SH-SY5Y (cell line): ENCODE measurements around the gene ARHGEF11.

ENCODE experiments used
- GATA2 ChIP-seq: IDR thresholded peaks from 2 replicates; pipeline ENCODE4 v1.6.1; 2011; ENCODE audit warnings: mild to moderate bottlenecking, low read depth, low read length
- GATA3 ChIP-seq: IDR thresholded peaks from 2 replicates; pipeline ENCODE4 v1.6.1; 2011; ENCODE audit warnings: low read depth, mild to moderate bottlenecking, low read length, moderate library complexity

The ARHGEF11 gene

DNA sequence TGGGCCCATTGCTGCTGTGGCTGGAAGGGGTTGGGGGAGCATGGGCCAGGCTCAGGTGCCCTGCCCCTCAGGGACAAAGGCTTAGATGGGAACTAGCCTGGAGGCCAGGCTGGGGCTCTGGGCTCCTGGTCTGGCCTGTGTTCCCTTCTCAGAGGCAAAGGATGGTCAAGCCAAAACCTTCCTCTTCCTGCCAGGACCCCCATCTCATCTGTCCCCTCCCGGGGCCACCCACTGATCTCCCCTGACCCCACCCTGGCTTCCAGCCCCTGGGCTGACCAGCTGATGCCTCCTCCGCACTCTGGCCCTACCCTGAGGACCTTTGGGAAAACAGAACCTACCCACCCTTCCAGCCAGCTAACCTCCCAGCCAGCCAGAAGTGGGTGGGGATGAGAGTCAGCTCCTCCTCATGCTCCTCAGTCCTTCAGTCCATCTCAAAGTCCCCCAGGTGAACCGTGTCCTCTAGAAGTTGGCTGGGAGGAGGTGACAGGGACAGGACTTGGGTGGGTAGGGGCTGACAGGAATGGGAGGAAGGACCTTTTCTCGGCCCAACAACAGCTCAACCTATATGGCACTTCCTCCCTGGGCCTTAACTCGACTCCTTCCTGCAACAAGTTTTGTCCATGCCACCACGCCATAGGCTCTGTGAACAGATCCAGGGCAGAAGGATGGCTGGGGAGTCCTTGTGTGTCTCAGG is 144.5 kb downstream of the ARHGEF11 start:
- no peak for TF ChIP-seq GATA3
- no peak for TF ChIP-seq GATA2

DNA sequence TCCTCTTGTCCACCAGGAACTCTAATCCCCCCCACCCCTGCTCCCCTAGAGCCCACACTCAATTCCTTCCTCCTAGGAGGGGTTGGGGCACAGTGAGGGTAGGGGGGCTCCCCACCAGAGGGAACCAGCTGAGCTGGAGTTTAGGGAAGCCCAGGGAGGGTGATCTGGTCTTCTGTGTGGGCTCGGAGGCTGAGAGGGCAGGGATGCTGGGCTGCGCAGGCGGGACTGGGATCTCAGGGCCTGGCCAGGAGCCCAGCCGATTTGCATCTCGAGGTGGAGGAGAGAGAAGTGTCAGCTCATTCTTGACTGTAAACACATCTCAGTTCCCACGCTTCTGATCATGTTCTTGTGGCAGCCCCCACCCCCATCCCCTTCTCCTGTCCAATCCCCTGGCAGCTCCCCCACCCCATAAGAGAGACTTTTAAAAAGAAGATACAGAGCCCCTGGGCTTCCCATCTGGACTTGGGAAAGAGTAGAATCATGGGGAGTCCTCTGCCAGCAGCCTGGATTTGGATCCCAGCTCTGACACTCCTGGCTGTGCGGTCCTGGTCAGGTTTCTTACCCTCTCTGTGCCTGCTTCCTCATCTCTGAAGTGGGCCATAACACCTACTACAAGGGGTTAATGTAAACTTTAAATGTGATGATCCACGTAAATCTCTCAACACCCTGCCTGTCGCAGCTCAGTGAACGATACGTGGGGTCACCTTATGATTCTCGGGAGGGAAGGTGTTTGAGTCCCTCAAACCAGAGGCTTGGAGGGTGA is 145.4 kb downstream of the ARHGEF11 start:
- TF ChIP-seq GATA3 (no peak), GATA2 (no peak)

DNA sequence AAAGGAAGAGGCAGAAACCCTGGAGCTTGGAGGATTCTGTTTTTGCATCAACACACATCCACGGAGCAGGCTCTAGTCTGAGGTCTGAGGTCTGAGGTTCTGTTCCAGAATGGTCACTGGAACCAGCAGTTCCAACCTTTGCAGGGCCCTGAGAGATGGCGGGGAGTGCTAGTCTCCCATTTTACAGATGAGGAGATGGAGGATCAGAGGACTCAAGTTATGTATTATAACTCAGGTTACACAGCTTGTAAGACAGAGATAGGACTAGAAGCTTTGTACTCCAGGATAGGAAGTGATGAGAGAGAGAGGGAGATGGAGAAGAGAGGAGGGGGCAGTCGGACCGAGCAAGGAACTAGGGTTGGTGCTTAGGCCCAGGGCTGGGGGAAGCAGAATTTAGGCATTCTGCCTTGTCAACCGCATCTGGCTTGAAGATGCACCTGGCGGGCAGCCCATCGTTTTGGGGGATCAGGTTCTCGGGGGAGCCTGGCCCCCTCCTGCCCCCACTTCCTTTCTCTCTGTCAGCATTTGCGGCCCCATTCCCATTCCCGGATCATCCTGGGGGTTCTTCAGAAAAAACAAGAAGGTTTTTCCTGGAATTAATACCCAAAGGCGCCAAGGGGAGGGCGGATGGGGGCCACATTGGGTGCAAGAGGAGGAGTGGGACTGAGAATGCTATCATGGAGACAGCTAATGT is 146.4 kb downstream of the ARHGEF11 start:
- TF ChIP-seq GATA2 (no peak), GATA3 (no peak)

DNA sequence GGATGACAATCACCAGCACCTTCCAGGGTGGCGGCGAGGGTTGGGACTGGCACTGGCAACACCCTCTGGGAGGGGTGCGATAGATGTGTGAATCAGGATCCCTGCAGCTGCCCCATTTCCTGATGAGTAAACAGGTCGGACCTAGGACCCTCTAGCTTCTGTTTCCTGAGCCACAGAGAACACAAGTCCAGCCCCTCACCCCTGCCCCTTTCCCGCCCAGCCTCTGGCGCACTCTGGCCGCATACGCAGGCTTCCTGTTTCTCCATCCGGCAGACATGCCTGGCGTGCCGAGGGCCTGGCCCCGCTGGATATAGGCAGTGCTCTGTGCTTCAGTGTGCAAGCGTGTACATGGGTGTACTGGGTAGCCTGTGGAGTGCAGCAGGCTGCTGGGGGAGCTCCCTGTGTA is 147.4 kb downstream of the ARHGEF11 start:
- TF ChIP-seq GATA3 (no peak), GATA2 (no peak)

DNA sequence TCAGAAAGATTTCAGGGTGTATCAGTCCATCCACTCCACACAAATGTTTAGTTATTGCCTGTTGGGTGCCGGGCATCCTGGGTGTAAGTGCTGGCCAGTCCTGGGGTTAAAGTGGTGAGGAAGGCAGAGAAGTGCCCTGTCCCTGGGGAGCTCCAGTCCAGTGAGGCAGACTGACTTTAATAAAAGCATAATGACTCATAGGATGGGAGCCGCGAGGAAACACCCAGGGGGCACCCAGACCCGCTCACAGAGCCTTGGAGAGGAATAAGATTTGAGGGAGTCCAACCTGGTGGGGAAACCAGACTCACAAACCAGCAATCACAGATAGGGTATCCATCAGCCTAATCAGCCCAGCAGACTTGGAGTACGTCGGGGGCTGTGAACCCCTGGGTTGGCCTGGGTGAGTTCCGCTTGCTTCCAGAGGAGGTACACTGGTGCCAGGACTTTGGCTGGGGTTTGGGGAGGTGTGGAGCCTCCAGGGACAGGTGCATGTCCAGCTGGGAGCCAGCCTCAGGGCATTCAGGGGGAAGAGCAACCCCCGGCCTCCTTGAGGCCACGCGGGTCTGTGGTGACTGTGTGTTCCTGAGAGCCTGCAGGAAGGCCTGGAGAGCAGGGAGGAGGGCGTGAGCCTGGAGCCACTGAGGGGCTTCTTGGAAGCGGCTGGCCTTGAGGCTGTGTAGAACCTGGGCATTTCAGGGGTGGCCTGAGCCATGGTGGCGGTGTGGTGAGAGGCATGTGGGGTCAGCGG is 148.3 kb downstream of the ARHGEF11 start:
- no peak for TF ChIP-seq GATA3
- no peak for TF ChIP-seq GATA2

DNA sequence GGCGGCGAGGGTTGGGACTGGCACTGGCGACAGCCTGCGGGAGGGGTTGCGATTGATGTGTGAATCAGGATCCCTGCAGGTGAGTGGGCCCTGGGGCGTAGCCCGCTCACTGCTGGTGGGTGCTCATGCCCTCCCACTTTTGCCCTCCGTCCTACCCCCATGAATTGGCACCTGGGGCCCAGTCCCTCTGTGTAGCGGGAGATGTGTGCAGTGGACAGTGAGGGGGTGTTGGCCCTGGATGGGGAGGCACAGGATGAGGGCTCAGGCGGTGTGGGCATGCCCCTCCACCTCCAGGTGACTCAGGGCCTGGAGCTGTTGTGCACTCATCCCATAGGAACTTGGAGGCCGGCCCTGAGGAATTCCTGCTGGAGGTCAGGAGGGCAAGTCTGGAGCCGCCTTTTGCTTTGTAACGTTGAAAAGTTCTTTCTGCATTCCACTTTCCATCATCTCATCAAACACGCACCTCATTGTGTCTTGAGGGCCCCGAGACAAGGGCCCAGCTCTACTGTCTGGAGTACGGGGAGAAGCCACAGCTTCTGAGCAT is 149.0 kb downstream of the ARHGEF11 start:
- TF ChIP-seq GATA3 (no peak), GATA2 (no peak)

DNA sequence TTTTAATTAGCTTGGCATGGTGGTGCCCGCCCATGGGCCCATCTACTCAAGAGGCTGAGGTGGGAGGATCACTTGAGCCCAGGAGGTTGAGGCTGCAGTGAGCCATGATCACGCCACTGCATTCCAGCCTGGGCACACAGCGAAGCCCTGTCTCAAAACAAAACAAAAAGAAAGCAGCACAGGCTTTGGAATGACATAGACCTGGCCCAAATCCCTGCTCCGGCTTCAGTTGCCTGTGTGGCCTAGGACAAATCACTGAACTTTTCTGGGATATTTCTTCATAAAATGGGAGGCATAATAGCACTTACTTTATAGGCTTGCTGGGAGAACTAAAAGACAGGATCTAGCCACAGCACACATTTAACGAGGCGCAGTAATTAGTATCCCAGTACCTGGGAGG is 149.6 kb downstream of the ARHGEF11 start:
- no peak for TF ChIP-seq GATA3
- TF ChIP-seq GATA2: no peak

DNA sequence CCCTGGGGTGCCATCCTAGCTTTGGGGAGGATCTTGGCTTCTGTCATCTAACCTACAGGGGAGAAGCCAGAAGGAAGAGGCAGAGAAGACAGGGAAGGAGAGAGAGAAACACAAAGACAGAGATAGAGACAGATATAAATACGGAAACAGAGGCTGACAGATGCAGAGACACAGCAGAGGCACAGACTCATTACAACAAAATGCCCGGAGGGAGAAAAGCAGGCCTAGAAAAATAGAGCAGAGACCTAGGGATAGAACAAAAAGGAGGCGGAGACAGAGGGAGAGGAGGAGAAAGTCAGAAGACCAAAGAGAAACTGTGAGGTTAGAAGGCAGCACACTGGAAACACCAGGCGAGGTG is 150.1 kb downstream of the ARHGEF11 start:
- TF ChIP-seq GATA2 (no peak), GATA3 (no peak)

DNA sequence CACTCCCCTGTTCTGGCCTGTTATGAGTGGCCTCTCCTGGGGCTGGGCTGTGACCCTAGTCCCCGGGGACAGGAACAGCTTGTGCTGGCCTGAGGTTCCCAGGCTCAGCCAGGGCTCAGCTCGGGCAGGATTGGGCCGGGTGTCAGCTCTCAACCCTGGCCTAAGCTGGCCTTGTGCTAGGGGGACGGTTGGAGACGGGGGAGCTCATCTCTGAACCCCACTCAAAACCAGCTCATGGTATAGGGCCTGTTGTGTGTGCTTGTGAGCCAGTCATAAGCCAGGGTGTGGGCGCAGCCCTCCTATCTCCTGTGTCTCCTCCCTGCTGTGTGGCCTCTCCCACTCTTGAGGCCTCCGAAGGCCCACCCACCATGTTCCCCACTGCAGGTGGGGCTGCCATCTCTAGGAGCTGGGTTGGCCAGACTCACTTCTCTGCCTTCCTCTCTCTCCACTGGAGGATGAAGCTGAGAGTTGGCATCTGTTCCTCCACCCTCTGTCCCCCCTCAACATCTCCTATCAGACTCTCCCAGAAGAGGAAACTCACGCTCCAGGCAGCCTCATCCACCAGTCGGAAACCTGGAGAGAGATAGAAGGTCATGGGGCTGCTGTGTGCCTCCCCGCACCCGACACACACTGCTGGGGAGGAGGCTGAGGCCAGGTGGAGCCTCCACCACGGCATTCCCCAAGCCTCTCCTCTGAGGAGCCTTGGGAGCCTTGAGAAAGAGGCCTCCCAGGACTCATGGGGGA is 150.7 kb downstream of the ARHGEF11 start:
- TF ChIP-seq GATA3 (no peak), GATA2 (no peak)

DNA sequence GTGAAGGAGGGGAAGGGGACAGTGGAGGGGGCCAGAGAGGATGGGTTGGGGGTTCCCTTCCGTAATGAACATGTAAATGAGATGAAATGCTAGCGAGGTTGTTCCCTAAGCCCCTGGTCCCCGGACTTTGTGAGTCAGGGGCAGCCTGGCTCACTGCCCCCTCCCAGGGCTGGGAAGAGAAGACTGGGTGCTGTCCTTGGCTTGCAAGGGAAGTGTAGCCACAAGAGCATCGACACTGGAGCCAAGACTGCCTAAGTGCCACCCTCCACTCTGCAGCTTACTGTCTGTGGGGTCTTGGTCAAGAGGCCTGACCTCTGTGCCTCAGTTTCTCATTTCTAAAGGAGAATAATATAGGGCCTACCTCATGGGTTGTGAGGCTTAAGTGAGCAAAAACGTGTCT is 151.5 kb downstream of the ARHGEF11 start:
- no peak for TF ChIP-seq GATA2
- no peak for TF ChIP-seq GATA3

DNA sequence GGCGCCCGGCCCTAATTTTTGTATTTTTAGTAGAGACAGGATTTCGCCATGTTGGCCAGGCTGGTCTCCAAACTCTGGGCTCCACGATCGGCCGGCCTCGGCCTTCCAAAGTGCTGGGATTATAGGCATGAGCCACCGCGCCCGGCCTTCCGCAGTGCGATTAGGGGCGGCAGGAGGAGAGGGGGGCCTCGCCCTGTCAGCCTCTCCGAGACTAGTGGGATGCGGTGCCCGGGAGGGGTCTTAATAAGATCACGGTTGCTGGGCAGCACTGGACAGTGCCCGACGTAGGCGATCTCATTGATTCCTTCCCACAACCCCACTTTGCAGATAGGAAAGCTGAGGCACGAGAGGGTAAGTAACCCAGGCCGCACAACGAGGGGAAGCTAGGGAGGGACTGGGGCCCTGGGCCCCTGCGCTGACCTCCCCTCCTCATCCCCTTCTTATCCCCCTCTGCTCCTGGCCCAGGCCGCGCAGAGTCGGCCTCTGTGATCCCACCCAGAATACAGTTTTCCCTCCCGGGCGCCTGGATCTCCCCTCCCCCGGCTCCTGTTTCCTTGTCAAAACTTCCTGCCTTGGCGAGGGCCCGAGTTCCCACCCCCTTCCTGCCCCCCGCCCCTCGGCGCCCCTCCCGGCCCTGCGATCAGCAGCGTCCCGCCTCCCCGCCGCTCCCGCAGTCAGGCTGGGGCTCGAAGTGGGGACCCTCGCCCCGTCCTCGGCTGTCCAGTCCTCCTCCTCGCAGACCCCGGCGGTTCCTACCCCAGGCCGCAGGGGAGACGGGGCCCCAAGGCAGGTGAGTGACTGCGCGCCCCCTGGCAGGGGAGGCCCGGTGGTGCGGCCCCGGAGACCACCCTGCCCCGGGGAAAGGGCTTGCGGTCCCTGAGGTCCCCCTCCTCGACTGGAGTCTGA is 152.2 kb downstream of the ARHGEF11 start, which contains the start of gene PEAR1:
Gene PEAR1 (plus strand): TSS at position 671 of the 906 bp plus-strand sequence. CDS start 10,209 bp downstream, outside the sequence.
- TF ChIP-seq GATA3: no peak
- no peak for TF ChIP-seq GATA2

DNA sequence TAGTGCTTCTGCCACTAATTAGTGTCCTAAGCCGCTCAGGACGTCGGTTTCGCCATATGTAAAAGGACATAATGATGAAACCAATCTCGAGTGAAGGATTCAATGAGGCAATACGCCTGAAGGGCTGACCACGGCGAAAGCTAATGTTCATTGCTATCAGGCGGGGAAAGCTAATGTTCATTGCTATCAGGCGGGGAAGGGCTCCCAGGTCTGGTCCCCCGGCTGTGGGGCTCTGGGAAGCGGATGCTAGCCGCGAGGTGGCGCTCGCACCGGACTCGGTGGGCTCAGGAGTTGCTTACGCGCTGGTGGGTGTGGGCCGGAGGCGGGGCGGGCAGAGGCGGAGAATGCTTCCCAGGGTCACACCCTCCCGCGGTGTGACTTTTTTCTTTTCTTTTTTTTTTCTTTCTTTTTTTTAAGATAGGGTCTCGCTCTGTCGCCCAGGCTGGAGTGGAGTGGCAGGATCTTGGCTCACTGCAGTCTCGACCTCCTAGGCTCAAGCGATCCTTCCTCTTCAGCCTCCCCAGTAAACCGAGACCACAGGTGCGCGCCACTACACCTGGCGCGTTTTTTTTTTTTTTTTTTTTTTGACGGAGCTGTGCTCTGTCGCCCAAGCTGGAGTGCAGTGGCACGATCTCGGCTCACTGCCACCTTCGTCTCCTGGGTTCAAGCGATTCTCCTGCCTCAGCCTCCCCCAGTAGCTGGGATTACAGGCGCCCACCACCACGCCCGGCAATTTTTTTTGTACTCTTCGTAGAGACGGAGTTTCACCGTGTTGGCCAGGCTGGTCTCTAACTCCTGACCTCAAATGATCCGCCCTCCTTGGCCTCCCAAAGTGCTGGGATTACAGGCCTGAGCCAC is 153.1 kb downstream of the ARHGEF11 start:
- no peak for TF ChIP-seq GATA2
- TF ChIP-seq GATA3: no peak
